BJ (cell line): Measurements from ENCODE around the gene CEP192. TPM values are rescaled to one million over a fixed set of nuclear protein-coding genes. Genes with fewer than 3 reads are reported as not detected.

ENCODE experiments used
- CTCF ChIA-PET: fragments of 350-600 bp; formaldehyde crosslinking; extraction: SDS; loops from one replicate; lab custom pipeline; 2021; ENCODE audit warnings: antibody characterized with exemption, inconsistent platforms; lab: Yijun Ruan, JAX
- POLR2A ChIA-PET: fragments of 300-600 bp; sonication (Branson Sonifier 250); formaldehyde crosslinking; extraction: SDS; loops from one replicate; lab custom pipeline; 2021; ENCODE audit warnings: antibody characterized with exemption; lab: Charles Lee
- DNase-seq: peaks from one replicate; pipeline ENCODE4 v3.0.0-alpha.2; 2011; ENCODE audit warnings: low read depth
- H3K27me3 ChIP-seq: 2 replicates; pipeline ENCODE4 v1.6.0; 2011; ENCODE audit warnings: low read length; ENCODE audit not compliant: control insufficient read depth, insufficient read depth
- H3K36me3 ChIP-seq: 2 replicates; pipeline ENCODE4 v1.5.1; 2011; ENCODE audit warnings: low read length; ENCODE audit not compliant: control insufficient read depth, insufficient read depth
- H3K4me3 ChIP-seq: 2 replicates; pipeline ENCODE4 v1.5.1; 2011; ENCODE audit warnings: low read depth, mild to moderate bottlenecking, control low read depth, low read length
- polyA plus RNA-seq: library from polyadenylated mRNA; depleted of rRNA; stranded (reverse); fragments of >200 nt; gene quantifications from 2 replicates; pipeline ENCODE4 v1.2.3, GENCODE V29; 2011
- TF ChIP-seq, protein P1 (sequence below): IDR thresholded peaks from 2 replicates; pipeline ENCODE4 v1.5.1; 2011; ENCODE audit warnings: low read depth, mild to moderate bottlenecking, control low read depth, inconsistent platforms, low read length, moderate library complexity; ENCODE audit not compliant: insufficient read depth

Gene CEP192
- polyA plus RNA-seq, 1 experiment, result 13.3 TPM

DNA sequence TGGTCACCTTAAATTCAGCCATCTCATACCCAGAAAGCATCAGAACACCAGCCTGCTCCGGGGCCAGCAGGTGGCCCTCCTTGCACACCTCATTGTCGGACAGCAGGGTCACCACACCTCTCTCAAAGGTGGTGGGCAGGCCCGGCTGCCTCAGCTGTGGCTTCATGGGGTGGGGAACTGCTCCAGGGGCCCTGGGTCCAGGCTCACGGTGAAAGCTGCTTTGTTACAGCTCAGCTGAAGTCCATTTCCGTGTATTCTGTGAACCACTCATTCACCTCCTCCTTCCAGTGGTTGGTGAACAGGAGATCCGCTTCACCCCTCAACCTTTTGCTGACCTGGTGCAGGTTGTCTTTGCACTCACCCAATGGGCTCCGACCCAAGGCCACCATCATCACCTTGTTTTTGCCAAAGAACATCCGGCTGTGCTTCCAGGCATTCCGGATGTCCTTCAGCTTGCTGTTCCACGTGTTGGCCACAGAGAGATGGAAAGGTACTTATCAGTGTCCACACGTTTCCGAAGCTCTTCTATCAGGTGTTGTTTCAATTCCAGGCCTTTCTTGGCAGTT lies 148.8 kb downstream of the CEP192 start:
- H3K36me3 ChIP-seq, result no peaks in the 10 kb centered on the region
- H3K4me3 ChIP-seq, result no peak overlapping the region
- ChIA-PET CTCF (interaction anchor here (0.5 to 1.5 kb wide), 3 partner anchors 19 to 30 kb away, joined by 3 to 5 read pairs (median 3); no protein-coding TSS in a partner anchor), POLR2A (no interaction called here)
- no peaks in the 10 kb centered on the region for H3K27me3 ChIP-seq
- DNase-seq, result no peak
- TF ChIP-seq, protein P1, sequence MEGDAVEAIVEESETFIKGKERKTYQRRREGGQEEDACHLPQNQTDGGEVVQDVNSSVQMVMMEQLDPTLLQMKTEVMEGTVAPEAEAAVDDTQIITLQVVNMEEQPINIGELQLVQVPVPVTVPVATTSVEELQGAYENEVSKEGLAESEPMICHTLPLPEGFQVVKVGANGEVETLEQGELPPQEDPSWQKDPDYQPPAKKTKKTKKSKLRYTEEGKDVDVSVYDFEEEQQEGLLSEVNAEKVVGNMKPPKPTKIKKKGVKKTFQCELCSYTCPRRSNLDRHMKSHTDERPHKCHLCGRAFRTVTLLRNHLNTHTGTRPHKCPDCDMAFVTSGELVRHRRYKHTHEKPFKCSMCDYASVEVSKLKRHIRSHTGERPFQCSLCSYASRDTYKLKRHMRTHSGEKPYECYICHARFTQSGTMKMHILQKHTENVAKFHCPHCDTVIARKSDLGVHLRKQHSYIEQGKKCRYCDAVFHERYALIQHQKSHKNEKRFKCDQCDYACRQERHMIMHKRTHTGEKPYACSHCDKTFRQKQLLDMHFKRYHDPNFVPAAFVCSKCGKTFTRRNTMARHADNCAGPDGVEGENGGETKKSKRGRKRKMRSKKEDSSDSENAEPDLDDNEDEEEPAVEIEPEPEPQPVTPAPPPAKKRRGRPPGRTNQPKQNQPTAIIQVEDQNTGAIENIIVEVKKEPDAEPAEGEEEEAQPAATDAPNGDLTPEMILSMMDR, result no peak

DNA sequence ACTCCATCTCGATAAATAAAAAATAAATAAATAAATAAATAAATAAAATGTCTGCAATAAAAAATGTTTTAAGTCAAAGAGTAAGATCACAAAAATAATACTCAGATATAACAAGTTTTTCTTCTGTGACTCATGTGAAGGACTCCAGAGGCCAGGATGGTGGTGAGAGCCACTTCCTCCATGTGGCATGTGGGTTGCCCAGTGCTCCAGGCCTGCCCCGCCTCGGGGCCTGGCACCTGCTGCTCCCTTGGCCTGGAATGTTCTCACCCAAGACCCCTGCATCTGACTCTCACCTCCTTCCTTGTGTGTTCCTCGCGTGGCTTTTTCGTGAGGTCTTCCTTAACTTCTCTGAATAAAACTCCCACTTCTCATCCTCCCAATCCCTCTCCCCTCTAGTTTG lies 150.0 kb downstream of the CEP192 start:
- TF ChIP-seq, protein P1, result no peak
- H3K4me3 ChIP-seq, result no peak overlapping the region
- CTCF ChIA-PET, result no interaction called here
- H3K36me3 ChIP-seq, result no peaks in the 10 kb centered on the region
- no peak for DNase-seq
- H3K27me3 ChIP-seq, result no peaks in the 10 kb centered on the region
- POLR2A ChIA-PET, result no interaction called here

DNA sequence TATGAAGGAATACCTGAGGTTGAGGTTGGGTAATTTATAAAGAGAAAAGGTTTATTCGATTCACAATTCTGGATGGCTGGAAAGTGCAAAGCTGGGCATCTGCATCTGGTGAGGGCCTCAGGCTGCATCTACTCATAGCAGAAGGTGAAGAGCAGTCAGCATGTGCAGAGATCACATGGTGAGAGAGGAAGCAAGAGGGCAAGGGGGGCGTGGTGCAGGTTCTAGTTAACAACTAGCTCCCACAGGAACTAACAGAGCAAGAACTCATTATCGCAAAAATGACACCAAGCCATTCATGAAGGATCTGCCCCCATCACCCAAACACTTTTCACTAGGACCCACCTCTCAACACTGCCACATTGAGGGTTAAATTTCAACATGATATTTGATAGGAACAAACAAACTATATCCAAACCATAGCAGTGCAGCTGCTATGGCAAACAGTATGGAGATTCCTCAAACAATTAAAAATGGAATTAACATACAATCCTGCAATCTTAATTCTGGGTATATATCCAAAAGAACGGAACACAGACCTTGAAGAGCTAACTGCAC lies 154.6 kb downstream of the CEP192 start:
- TF ChIP-seq, protein P1, result no peak
- CTCF ChIA-PET, result interaction anchor here (1.2 kb wide), 1 partner anchor 14 kb away, joined by 3 read pairs; no protein-coding TSS in a partner anchor
- H3K4me3 ChIP-seq, result no peak overlapping the region

DNA sequence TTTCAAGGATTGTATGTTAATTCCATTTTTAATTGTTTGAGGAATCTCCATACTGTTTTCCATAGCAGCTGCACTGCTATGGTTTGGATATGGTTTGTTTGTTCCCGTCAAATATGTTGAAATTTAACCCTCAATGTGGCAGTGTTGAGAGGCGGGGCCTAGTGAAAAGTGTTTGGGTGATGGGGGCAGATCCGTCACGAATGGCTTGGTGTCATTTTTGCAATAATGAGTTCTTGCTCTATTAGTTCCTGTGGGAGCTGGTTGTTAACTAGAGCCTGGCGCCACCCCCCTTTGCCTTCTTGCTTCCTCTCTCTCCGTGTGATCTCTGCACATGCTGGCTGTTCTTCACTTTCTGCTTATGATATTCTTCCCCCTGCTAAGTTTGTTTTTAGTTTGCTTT lies 156.0 kb downstream of the CEP192 start:
- DNase-seq, result no peak
- Histone ChIP-seq H3K27me3 (no peaks in the 10 kb centered on the region; the same call in 1 of the 2 replicates), H3K36me3 (no peaks in the 10 kb centered on the region), H3K4me3 (no peak overlapping the region)
- POLR2A ChIA-PET, result no interaction called here
- CTCF ChIA-PET, result no interaction called here
- TF ChIP-seq, protein P1, result no peak

More for the DNA sequence above, 154.6 kb downstream of the CEP192 start:
- no peak for DNase-seq
- no peaks in the 10 kb centered on the region; the same call in 1 of the 2 replicates for H3K27me3 ChIP-seq
- H3K36me3 ChIP-seq, result no peaks in the 10 kb centered on the region
- POLR2A ChIA-PET, result no interaction called here

DNA sequence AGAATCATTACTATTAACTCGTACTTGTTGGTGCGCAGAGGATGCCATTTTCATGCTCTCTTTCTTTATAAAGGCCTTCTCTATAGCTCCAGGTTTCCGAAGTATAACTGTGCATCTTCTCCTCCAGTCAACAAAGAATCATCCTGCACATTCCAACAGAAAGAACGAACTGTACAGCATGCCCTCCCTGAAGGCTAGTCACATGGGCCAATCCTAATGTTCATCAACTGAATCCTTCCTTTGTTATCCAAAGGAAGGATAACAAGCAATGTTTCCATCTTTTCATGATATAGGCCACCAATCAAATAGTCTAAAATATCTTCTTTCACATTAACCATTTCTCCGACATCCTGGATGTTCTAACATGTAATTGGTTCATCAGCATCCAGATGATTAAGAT lies 160.5 kb downstream of the CEP192 start:
- ChIA-PET POLR2A (no interaction called here), CTCF (no interaction called here)
- TF ChIP-seq, protein P1, result no peak
- no peak for DNase-seq
- Histone ChIP-seq H3K27me3 (no peaks in the 10 kb centered on the region; the same call in 1 of the 2 replicates), H3K4me3 (no peak overlapping the region), H3K36me3 (no peaks in the 10 kb centered on the region)
